Measurements from ENCODE around the gene EDC3. TPM values are rescaled to one million over a fixed set of nuclear protein-coding genes. Genes with fewer than 3 reads are reported as not detected.
A peak's percentile ranks its signal among the peaks of the same experiment; 100 is the strongest.
"Not testable (repeated sequence)": the region's sequence is repeated elsewhere in the genome, so short reads cannot be mapped to it uniquely, and the experiment has no call there.

The EDC3 gene
- total RNA-seq, result 30.5 TPM
- long read RNA-seq, transcript EDC3-214 (8 exons, 1,825 nt), result minor isoform, 7 of 56 reads
- long read RNA-seq, transcript EDC3-201 (7 exons, 3,763 nt), result major isoform, 10 of 56 reads
- long read RNA-seq, partial matches to known transcripts, result 14 of 56 reads
- long read RNA-seq, other reads (novel, unspliced or antisense), result 24 of 56 reads

- intact Hi-C loops (cut with DNase I), result no loop called here
- ATAC-seq, result peak; percentile 96 to 99
- peaks cover 32% of the 10 kb centered on the region for H3K4me1 ChIP-seq
- peak within 1 kb of the TSS; percentile 82 for H3K27ac ChIP-seq
- peak within 1 kb of the TSS; percentile 88 for H3K4me3 ChIP-seq
- TF ChIP-seq CTCF (IDR thresholded peaks at IDR 0.05), result no peak
- peak; percentile 93 for DNase-seq
- no peaks in the 10 kb centered on the region for H3K27me3 ChIP-seq (ENCODE audit: low read depth)
- no peaks in the 10 kb centered on the region for H3K36me3 ChIP-seq
- H3K9me3 ChIP-seq, result no peaks in the 10 kb centered on the region
Measured at GRCh38 chr15:74695597-74696397, at the start of gene EDC3. TSS of gene EDC3 (minus strand) at chr15:74696024. CDS start at chr15:74675124, 20,900 bp downstream.

GRCh38 chr15:74742422-74742821 is 46.6 kb upstream of the EDC3 start:
- H3K27ac ChIP-seq, result no peak overlapping the region
- no peak for TF ChIP-seq CTCF (IDR thresholded peaks at IDR 0.05)
- ATAC-seq (no peak), DNase-seq (no peak)
- intact Hi-C loops (cut with DNase I), result no loop called here
- no peak overlapping the region for H3K4me3 ChIP-seq
- H3K4me1 ChIP-seq, result no peaks in the 10 kb centered on the region
- no peaks in the 10 kb centered on the region for H3K9me3 ChIP-seq
- no peaks in the 10 kb centered on the region for H3K27me3 ChIP-seq (ENCODE audit: low read depth)
- H3K36me3 ChIP-seq, result no peaks in the 10 kb centered on the region

- ATAC-seq; H3K27me3 ChIP-seq (ENCODE audit: low read depth); H3K4me1 ChIP-seq; H3K4me3 ChIP-seq; intact Hi-C loops (cut with DNase I); DNase-seq; H3K36me3 ChIP-seq; H3K27ac ChIP-seq; H3K9me3 ChIP-seq: not testable (repeated sequence)
Measured at GRCh38 chr15:74738239-74738638, 42.4 kb upstream of the EDC3 start.

GRCh38 chr15:74735305-74735704 is 39.5 kb upstream of the EDC3 start:
- no peak overlapping the region for H3K27ac ChIP-seq
- intact Hi-C loops (cut with DNase I), result no loop called here
- H3K27me3 ChIP-seq (ENCODE audit: low read depth), result peaks cover 9% of the 10 kb centered on the region

GRCh38 chr15:74733269-74733668 is 37.4 kb upstream of the EDC3 start:
- intact Hi-C loops (cut with DNase I), result no loop called here
- no peaks in the 10 kb centered on the region for H3K9me3 ChIP-seq
- no peaks in the 10 kb centered on the region for H3K36me3 ChIP-seq
- H3K27ac ChIP-seq, result no peak overlapping the region
- TF ChIP-seq CTCF (IDR thresholded peaks at IDR 0.05), result no peak
- ATAC-seq (no peak), DNase-seq (no peak)
- peaks cover 9% of the 10 kb centered on the region for H3K27me3 ChIP-seq (ENCODE audit: low read depth)
- no peak overlapping the region for H3K4me3 ChIP-seq
- no peaks in the 10 kb centered on the region for H3K4me1 ChIP-seq

More at GRCh38 chr15:74735305-74735704, 39.5 kb upstream of the EDC3 start:
- H3K36me3 ChIP-seq, result no peaks in the 10 kb centered on the region
- no peak for ATAC-seq
- H3K9me3 ChIP-seq, result no peaks in the 10 kb centered on the region
- no peak for TF ChIP-seq CTCF (IDR thresholded peaks at IDR 0.05)
- H3K4me1 ChIP-seq, result no peaks in the 10 kb centered on the region
- DNase-seq, result no peak
- no peak overlapping the region for H3K4me3 ChIP-seq

GRCh38 chr15:74732846-74733245 is 37.0 kb upstream of the EDC3 start:
- no peak overlapping the region for H3K27ac ChIP-seq
- no peaks in the 10 kb centered on the region for H3K36me3 ChIP-seq
- no peaks in the 10 kb centered on the region for H3K4me1 ChIP-seq
- DNase-seq (no peak), ATAC-seq (no peak)
- no peaks in the 10 kb centered on the region for H3K9me3 ChIP-seq
- no peak for TF ChIP-seq CTCF (IDR thresholded peaks at IDR 0.05)
- no peak overlapping the region for H3K4me3 ChIP-seq
- intact Hi-C loops (cut with DNase I), result no loop called here
- H3K27me3 ChIP-seq (ENCODE audit: low read depth), result peaks cover 11% of the 10 kb centered on the region

Data from lower lobe of right lung (tissue), 2 donors.